HG03342 (cell line): ENCODE measurements around the gene FBXL17.

ENCODE experiments used
- ATAC-seq: cut with Tn5 transposase; IDR thresholded peaks from one replicate; pipeline ENCODE4 v1.9.1; 2021; ENCODE audit warnings: mild to moderate bottlenecking, moderate library complexity; ENCODE audit not compliant: unreplicated experiment

The FBXL17 gene

DNA sequence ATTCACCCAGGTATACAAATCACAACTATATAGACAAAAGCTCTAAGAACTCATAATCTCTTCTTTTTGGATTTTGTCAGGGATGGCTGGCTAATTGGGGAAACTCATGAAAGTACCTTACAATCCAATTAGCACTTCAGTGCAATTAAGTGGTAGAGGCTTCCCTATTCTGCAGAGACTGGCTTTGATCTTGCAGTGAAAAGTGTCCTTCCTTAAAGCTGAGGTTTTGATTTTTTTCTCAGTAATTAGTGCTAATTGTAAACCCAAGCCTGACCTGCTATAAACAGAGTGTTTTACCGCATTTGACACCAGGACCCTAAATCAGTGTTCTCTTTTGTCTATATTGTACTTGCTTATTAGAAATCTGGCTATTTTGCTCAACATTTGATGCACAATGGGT lies 417.2 kb downstream of the FBXL17 start:
- ATAC-seq: no peak

DNA sequence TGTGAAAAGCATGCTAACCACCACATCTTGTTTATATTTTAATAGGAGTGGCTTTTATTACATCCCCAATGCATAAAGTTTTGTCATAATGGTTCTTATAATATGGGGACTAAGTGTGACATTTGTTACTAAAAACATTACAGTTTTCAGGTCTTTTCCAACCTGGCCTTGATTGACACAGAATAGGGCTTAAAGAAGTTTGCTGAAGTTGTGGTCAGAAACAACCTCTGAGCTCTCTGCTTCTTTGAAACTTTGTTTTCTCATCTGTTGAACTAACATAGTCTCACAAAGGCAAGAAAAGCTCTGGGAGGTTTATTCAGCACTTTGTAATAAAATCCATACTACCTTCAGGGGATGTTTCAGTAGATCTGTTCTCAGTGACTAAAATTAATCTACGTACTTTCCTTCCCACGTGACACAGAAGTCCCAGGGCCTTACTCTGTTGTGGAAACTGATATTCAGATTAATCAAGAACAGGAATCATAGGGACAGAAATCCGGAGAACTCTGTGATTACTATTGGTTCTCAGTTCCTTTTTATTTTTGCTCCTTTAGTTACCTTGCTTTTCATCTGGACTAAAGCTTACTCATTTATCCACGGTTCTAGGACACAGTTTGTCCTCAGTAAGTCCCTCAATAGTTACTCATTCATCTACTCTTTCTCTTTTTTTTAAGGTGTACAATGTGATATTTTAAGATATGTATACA lies 422.2 kb downstream of the FBXL17 start:
- no peak for ATAC-seq

DNA sequence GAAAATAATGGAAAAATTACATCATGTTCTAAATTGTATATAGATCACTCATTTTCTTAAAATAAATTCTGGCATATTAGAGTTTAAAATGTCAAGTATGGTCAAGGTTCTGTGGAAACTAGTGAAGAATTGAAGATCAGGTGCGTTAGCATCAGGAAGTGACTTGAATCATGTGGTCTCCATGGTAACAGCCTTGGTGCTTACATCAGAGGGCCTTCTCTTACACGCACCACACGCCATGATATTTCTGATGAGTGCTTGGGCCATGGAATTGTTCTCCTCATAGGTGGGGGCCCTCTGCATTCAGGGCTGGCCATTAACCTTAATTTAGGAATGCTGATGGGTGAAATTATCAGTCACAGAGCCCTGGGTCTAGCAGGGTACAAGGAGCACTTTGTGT lies 423.0 kb downstream of the FBXL17 start:
- no peak for ATAC-seq

DNA sequence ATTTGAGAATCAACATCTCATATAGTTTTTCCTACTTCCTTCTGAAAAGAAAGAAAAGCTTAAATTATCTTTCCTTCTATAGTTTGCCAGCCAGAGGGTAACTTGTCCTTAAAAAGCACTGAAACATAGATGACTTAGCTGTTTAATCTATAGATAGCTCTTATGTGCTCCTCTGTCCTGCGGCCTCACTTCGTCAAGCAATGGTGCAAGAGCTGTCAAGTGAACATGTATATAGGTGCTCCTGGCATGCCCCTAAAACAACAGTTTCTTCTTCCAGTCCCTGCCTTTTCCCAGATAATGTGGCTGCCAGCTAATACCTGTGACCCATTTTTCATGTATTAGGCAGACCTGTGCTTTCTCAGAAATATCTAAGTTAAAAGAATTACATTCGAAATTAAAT lies 423.5 kb downstream of the FBXL17 start:
- no peak for ATAC-seq

DNA sequence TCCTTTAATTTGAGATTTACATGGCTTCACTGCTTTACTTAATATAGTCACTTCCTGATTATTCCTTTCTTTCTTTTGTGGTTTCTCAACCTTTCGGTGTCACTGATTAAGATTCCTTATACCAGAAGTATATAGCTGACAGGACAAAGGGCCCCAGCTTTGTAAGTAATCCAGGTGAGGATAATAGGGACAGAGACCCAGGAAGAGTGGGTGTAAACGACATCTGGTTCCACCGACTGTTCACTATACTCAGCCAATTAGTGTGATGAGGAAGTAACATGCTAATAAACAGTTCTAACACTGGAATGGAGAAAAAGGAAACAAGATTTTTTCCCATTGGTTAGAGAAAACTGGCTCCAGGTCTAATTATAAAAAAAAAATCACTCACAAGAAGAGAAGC lies 424.8 kb downstream of the FBXL17 start:
- no peak for ATAC-seq

DNA sequence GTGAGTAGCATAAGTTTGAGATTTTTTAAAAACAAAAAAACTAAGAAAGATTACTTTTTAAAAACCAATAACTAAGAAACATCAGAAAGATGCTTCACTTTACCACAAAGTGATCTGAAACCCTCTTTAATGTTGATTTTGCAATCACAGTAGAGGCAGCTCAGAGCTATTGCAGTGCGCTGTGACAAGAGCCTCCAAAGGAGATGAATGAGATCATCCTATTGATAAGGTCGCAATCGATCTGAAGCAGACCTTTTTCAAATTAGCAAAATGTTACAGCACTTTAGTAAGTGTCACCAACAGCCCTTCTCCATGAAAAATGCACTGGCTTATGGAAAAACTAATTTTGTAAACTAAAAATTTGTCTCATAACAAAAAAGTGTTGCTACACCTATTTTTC lies 426.6 kb downstream of the FBXL17 start:
- ATAC-seq: no peak

DNA sequence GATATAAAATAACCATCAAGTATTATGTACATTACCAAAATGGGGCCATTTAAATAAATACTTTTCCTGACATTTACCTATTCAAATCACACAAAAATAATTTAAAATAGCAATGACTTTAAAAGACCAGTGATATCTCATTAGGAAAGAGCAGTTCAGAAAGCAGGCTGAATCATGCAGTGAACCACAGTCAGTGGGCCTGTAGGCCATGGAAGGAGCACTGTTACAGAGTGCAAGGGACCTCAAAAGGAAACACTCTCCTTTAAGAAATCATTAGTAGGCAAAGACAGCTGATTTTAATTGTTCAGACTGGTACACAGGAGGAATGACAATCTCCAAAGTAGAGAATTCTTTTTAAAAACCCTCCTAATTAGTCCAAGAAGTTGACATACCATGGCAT lies 427.6 kb downstream of the FBXL17 start:
- no peak for ATAC-seq

DNA sequence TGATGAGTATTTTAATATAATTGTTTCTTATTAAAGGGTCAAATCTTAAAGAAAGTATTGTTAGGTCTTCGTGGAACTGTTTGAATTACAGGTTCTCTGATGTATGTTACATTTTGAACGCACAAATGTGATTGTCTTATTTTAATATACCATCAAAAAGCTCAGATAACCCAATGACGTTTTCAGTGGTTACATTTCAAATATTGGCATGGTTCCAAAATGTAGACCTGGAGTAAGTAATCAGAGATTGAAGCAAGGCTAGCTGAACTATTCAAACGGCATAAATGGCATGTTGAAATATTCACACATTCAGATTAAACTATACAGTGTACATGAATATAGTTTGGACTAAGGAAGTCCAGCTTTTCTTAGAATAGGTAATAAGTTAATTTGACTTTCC lies 429.4 kb downstream of the FBXL17 start:
- ATAC-seq: no peak

DNA sequence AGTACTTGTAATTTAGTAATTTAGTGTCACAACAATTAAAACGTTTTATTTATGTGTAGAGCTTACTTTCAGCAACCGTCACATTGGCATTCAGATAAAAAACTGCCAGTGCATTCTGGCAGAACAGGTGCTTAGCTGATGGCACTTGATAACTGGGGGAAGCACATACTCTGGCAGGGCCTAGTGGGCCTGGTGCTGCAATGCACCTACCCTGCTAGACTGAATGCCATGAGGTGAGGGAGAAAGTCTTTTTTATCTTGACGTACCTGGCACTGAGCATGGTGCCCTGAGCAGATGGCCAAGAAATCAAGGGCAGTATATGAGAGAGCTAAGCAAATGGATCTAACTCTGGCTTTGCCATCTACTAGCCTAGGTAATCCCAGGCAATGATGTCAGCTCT lies 430.6 kb downstream of the FBXL17 start:
- no peak for ATAC-seq

DNA sequence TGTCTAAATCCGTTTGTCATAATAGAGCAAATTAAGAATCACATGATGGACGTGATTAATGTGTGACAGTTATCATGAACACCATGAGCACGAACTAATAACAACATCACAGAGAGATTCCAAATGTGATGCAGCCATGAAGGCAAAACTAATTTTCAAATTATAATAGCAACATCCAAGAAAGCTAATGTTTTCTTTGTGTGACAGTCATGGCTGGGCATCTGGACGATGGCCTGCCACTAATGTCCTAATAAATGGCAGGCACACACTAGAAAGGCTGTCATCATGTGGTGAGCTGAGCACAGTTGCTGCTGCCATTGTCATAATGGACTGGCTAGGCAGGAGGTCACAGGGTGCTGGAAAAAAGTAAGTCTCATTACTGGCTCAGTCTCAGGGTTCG lies 431.1 kb downstream of the FBXL17 start:
- no peak for ATAC-seq

DNA sequence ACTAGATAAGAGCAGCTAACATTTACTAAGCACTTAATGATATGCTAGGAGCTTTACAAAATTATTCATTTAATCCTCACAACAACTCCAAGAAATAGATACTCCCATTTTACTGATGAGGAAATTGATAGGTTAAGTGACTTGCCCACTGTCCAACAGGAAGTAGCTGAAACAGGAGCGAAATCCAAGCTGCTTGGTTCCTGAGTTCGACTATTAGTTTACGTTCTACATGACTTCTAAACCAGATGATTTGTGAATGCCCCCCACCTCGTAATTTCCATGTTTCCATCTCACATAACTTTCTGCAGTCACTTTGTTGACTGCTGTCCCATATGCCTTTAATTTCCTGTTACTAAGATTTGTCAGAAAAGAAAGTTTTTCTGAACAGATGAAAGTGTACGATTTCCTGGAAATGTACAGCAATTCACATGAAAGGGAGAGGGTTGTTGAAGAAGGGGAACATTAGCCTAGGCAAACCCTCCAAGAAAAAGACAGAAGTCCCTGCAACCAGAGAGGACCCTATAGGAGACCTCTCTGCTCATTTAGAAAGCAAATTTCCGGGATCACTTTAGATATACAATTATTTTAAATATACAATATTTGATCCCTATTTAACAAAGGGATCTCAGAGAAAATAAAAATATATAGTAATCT lies 432.1 kb downstream of the FBXL17 start:
- no peak for ATAC-seq

DNA sequence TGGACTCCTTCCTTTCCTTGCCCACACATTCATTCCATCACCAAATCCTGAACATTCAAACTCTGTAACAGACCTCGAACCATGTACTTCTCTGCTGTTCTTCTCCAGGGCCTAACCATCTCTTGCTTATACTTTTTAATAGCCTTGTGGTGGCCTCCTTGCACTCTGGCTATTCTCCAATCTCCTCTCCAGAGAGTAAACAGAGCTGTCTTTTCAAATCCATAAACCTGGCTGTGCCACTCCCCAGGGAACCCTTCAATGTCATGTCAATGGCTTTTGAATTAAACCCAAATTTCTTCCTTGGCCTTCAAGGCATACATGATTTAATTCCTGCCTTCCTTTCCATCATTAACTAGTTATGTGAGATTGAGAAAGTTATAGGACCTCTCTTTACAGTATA lies 433.5 kb downstream of the FBXL17 start:
- no peak for ATAC-seq

DNA sequence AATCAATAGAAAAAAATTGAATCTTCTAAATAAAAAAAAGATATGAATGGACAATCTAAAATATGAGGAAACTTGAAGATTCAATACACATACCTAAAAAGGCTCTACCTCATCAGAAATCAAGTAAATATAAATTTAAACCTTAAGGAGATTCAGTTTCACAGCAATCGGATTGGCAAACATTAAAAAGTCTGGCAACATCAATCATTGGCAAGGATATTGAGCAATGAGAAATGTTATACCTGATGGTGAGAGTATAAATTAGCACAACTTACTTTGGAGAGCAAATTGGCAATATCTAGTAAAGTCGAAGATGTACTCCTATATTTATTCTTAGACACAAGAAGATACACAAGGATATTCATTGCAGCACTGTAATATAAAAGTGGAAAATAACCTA lies 436.8 kb downstream of the FBXL17 start:
- no peak for ATAC-seq

DNA sequence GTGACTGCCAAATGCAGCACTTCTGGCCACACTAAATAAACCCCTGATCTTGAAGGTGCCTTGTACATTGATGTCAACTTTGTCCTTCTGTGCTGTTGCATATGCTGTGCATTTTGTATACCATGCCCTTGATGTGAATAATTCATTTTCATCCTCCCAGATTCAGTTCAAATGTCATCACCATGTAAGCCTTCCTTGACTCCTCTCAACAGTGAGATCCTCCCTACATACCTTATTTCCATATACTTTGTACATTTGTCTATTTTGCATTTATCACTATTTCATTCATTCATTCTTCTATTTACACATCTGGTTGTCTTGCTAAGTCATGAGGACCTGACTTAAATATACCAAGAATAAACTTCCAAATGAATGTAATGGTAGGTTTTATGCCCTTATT lies 438.0 kb downstream of the FBXL17 start:
- ATAC-seq: no peak

DNA sequence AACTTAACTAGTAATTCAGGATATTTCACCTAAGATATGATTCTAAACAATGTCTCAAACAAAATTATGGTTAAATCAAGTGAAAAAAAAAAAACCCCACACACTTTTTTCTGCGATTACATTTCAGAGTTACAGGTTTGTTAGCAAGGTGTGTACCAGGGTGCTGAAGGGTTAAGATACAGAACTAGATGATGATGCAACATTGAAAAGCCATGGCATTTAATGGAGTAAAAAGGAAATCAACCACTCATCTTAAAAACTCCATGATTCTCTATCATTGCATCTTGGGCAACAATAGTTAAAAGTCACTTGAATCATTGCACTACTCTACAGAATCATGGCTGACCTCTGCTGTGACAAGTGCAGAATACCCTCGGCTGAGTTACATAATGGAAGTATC lies 440.9 kb downstream of the FBXL17 start:
- ATAC-seq: no peak

DNA sequence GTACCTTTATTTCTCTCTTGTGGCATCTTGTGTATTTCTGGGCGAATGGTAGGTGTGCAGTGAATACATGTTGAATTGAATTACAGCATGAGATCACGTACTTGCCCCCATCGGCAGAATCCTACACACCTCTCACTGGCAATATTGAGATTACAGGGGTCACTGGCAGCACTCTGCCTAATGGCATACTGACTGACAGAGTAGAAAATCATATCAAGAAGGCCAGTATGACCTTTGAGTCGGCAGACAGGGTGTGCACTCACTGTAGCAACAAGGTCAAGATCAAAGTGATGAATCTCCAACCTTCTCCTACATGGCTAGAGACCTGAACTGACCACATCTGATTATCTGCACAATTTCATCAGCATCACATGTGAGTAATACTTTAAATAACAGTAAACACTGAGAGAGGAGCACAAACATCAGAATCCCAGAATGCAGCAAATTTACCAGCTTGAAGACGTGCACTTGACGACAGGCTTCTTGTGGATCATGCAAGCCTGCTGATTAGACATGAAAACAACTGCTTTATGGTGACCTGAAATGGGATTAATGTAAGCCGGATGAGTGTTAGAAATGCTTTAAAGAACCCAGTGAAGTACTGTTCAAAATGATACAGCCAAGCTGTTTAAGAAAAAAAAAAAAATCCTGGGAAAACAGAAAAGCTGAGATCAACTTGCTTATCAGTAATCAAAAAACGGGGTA lies 444.1 kb downstream of the FBXL17 start:
- ATAC-seq: no peak

DNA sequence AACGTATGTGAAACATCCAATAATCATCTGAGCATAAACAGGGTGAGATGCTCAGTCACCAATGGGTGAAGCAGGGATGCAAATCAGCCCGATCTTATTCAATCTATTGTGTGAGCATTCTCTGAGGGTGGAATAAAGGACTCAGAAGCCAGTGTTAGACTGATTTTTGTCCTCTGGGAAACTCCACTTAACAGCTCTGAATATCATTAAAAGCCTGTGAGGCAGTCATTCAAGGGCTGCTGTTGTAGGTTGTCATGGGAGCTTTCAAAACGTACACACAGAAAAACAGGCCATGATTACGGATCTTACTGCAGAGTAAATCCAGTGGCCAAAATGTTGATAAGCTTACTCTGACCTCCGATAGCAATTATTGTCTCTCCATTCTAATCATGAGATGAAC lies 444.7 kb downstream of the FBXL17 start:
- ATAC-seq: no peak

DNA sequence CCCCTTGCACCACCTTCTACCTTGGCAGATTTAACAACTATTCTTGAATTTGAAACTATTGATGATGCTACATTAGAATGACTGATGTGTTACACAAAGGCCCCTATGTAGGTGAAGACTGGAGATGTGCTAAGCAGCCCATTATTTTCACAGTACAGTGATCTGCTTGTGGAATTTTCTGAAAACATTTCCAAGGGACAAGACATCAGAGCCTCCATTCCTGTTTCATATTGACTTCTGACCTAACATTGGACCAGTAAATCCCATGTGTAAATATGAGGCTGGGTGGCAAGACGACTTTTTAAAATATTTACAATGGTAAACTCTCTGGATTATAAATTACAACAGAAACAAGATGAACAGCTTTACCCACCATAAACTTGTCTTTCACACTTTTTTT lies 445.4 kb downstream of the FBXL17 start:
- no peak for ATAC-seq

DNA sequence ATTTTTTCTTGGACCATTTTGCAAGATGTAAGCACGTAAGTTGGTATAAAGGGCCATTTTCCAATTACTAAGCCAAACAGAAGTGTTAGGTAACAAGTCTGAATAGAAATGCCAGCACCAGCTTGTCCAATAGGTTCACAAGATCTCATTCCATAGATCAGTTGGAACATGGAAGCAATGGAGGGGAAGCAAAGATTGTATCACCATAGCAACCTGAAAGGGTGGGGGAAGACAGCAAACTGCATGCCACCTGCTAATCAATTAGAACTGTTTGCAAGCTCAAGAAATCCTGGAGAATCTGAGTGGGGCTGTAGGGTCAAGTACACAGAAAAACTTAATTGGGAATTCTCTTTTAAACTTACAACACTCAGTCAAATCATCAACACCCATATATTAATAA lies 446.3 kb downstream of the FBXL17 start:
- ATAC-seq: no peak

DNA sequence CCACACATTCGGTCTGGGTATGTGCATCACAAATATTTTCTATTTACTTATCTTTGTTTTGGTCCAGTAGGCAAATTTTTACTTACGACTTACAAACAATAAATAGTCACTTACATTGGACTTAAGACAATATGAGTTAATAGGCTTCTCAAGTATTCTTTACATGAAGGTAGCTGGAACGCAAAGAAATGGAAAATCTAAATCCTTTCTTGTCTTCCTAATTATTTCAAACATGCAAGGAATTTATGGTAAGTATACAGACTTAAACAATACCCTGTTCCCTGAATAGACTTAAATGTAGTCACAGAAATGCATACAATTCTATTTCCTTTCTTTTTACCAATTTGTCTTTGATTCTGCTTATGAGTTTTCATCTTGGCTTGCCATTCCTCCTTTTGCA lies 448.6 kb downstream of the FBXL17 start:
- ATAC-seq: no peak

DNA sequence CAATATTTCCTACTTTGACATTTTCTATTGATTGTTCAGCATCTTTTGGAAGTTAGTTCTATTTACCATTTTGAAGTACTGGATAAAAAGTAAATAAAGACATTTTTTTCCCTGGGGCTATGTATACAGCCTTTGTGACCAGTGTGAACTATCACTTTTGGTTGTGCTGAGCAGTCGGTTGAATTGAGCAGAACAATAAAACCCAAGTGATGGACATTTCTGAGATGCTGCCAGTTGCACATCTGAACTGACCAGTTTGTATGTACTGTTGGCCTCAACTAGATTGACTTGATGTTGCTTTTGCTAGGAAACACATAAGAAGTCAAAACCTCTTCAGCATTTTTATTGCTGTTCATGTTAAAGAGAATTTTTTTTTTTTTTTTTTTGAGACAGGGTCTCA lies 451.0 kb downstream of the FBXL17 start:
- no peak for ATAC-seq

DNA sequence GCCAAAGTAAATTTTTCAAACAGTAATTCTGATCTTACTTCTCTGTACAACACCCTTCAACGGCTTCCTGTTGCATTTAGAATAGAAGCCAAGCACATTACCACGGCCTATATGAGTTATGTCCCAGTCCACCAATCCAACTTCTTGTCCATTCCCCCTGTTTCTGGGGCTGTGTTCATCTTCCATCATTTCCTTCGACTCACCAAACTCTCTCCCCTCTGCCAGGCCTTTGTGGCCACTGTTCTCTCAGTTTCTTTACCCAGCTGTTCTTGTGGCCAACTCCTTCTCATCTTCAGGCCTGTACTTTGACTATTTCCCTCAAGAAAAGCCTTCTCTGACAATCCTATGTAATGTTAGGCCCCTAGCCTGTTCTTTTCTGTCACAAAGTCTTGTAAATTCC lies 451.8 kb downstream of the FBXL17 start:
- no peak for ATAC-seq
